Measurements from ENCODE around the gene DLGAP3.

- no peak for TF ChIP-seq CTCF (IDR thresholded peaks at IDR 0.05 in 2 of 3, conservative IDR thresholded peaks at IDR 0.05 in 1 of 3; ENCODE audit: borderline replicate concordance in 1 of 3, insufficient read depth in 1 of 3, low read depth in 2 of 3, low read length in 2 of 3)
- TF ChIP-seq JUND (IDR thresholded peaks at IDR 0.05): no peak
- no peak for TF ChIP-seq POLR2A (IDR thresholded peaks at IDR 0.05; ENCODE audit: borderline replicate concordance, extremely low read depth, insufficient read depth, insufficient read length)
- TF ChIP-seq ELF1 (IDR thresholded peaks at IDR 0.05; ENCODE audit: borderline replicate concordance, low read depth): no peak
Measured at GRCh38 chr1:34845131-34845901, 84.1 kb downstream of the DLGAP3 start.

All from HCT116 (cell line).